BLaER1 treated with 17β-estradiol and CSF1 and Interleukin-3, amounts not matched to agents 10 nM and 100 nM (cell line): ENCODE results near the gene TMEM214.

Experiments
- H3K27ac ChIP-seq, 11 experiments: shearing (Covaris generic); formaldehyde crosslinking; 2 replicates each; pipeline ENCODE4 v1.8.1; 2022
- H3K27me3 ChIP-seq, 11 experiments: shearing (Covaris generic); formaldehyde crosslinking; 2 replicates each; pipeline ENCODE4 v1.8.1; 2022
- H3K36me3 ChIP-seq, 11 experiments: shearing (Covaris generic); formaldehyde crosslinking; 2 replicates each; pipeline ENCODE4 v1.8.1; 2022
- H3K4me1 ChIP-seq, 10 experiments: shearing (Covaris generic); formaldehyde crosslinking; 2 replicates each; pipeline ENCODE4 v1.8.1; 2022
- H3K4me2 ChIP-seq, 11 experiments: shearing (Covaris generic); formaldehyde crosslinking; 2 replicates each; pipeline ENCODE4 v1.8.1; 2022
- H3K4me3 ChIP-seq, 10 experiments: shearing (Covaris generic); formaldehyde crosslinking; 2 replicates each; pipeline ENCODE4 v1.8.1; 2022
- H3K9ac ChIP-seq, 11 experiments: shearing (Covaris generic); formaldehyde crosslinking; 2 replicates each; pipeline ENCODE4 v1.8.1; 2022
- H3K9me3 ChIP-seq, 11 experiments: shearing (Covaris generic); formaldehyde crosslinking; replicated peaks in 1 of 11; 2 replicates each; pipeline ENCODE4 v1.8.1; 2022
- H4K20me1 ChIP-seq, 11 experiments: shearing (Covaris generic); formaldehyde crosslinking; 2 replicates each; pipeline ENCODE4 v1.8.1; 2022
- Cebpa-rat ChIP-seq, 11 experiments: shearing (Covaris generic); IDR thresholded peaks; 2 replicates each; pipeline ENCODE4 v1.8.1; 2022

TMEM214 gene

GRCh38 chr2:27083410-27084296 is 50.9 kb downstream of the TMEM214 start:
- Histone ChIP-seq H3K36me3 (peaks cover 24 to 47% (median 31%) of the 10 kb centered on the region in 11 experiments), H3K9me3 (no peaks in the 10 kb centered on the region), H3K9ac (peak overlapping the region; percentile 64 to 89 (median 78); a peak in 19 of 22 replicates), H3K4me3 (no peak overlapping the region), H3K4me2 (peak overlapping the region; percentile 88 to 100 (median 99)), H3K27ac (peak overlapping the region in 8 of 11 experiments; percentile 77 to 92 (median 83); a peak in 16 of 22 replicates), H3K27me3 (no peaks in the 10 kb centered on the region), H3K4me1 (peaks cover 65 to 92% (median 82%) of the 10 kb centered on the region in 10 experiments), H4K20me1 (peaks cover 0 to 57% (median 27%) of the 10 kb centered on the region in 11 experiments; a peak in 13 of 22 replicates)
- no peak for TF ChIP-seq Cebpa-rat (IDR thresholded peaks at IDR 0.05)

GRCh38 chr2:27084297-27085061 is 51.7 kb downstream of the TMEM214 start:
- Histone ChIP-seq H3K9ac (peak overlapping the region in 10 of 11 experiments; percentile 68 to 89 (median 81); a peak in 15 of 22 replicates), H3K27me3 (no peaks in the 10 kb centered on the region), H3K4me3 (peak overlapping the region in 1 of 10 experiments; percentile 64; a peak in 1 of 20 replicates), H3K9me3 (no peaks in the 10 kb centered on the region), H3K4me1 (peaks cover 65 to 92% (median 87%) of the 10 kb centered on the region in 10 experiments), H3K36me3 (peaks cover 24 to 47% (median 31%) of the 10 kb centered on the region in 11 experiments), H4K20me1 (peaks cover 0 to 57% (median 27%) of the 10 kb centered on the region in 11 experiments; a peak in 13 of 22 replicates), H3K27ac (peak overlapping the region in 1 of 11 experiments; percentile 92; a peak in 3 of 22 replicates), H3K4me2 (peak overlapping the region; percentile 88 to 100 (median 99); a peak in 21 of 22 replicates)
- no peak for TF ChIP-seq Cebpa-rat (IDR thresholded peaks at IDR 0.05)

- H3K9ac ChIP-seq, result peak overlapping the region; percentile 71 to 89 (median 81)
- peaks cover 0 to 57% (median 27%) of the 10 kb centered on the region in 11 experiments; a peak in 13 of 22 replicates for H4K20me1 ChIP-seq
- no peaks in the 10 kb centered on the region for H3K9me3 ChIP-seq
- H3K4me3 ChIP-seq, result peak overlapping the region; percentile 60 to 73 (median 64)
- peak overlapping the region in 10 of 11 experiments; percentile 67 to 82 (median 77); a peak in 17 of 22 replicates for H3K27ac ChIP-seq
- H3K36me3 ChIP-seq, result peaks cover 24 to 46% (median 31%) of the 10 kb centered on the region in 11 experiments
- no peak for TF ChIP-seq Cebpa-rat (IDR thresholded peaks at IDR 0.05)
- no peaks in the 10 kb centered on the region for H3K27me3 ChIP-seq
- peaks cover 61 to 92% (median 88%) of the 10 kb centered on the region in 10 experiments for H3K4me1 ChIP-seq
- H3K4me2 ChIP-seq, result peak overlapping the region; percentile 88 to 100 (median 98)
Observed at GRCh38 chr2:27085062-27085672, 52.4 kb downstream of the TMEM214 start.

GRCh38 chr2:27085673-27086089 is 52.9 kb downstream of the TMEM214 start:
- Histone ChIP-seq H3K27ac (peak overlapping the region; percentile 67 to 82 (median 76)), H3K9ac (peak overlapping the region; percentile 71 to 89 (median 81)), H3K4me1 (peaks cover 56 to 92% (median 85%) of the 10 kb centered on the region in 10 experiments), H3K27me3 (no peaks in the 10 kb centered on the region), H3K4me3 (peak overlapping the region; percentile 60 to 73 (median 64)), H3K4me2 (peak overlapping the region; percentile 88 to 100 (median 98)), H4K20me1 (peaks cover 0 to 57% (median 27%) of the 10 kb centered on the region in 11 experiments; a peak in 13 of 22 replicates), H3K9me3 (no peaks in the 10 kb centered on the region), H3K36me3 (peaks cover 24 to 41% (median 31%) of the 10 kb centered on the region in 11 experiments)
- TF ChIP-seq Cebpa-rat (IDR thresholded peaks at IDR 0.05), result no peak

GRCh38 chr2:27086090-27086723 is 53.4 kb downstream of the TMEM214 start:
- no peaks in the 10 kb centered on the region for H3K9me3 ChIP-seq
- H3K27ac ChIP-seq, result peak overlapping the region; percentile 67 to 82 (median 76)
- peaks cover 24 to 39% (median 31%) of the 10 kb centered on the region in 11 experiments for H3K36me3 ChIP-seq
- peak overlapping the region; percentile 60 to 73 (median 64) for H3K4me3 ChIP-seq
- peaks cover 0 to 57% (median 27%) of the 10 kb centered on the region in 11 experiments; a peak in 13 of 22 replicates for H4K20me1 ChIP-seq
- peak overlapping the region; percentile 88 to 100 (median 98) for H3K4me2 ChIP-seq
- TF ChIP-seq Cebpa-rat (IDR thresholded peaks at IDR 0.05), result no peak
- H3K9ac ChIP-seq, result peak overlapping the region; percentile 71 to 89 (median 81)
- peaks cover 52 to 93% (median 82%) of the 10 kb centered on the region in 10 experiments for H3K4me1 ChIP-seq
- H3K27me3 ChIP-seq, result no peaks in the 10 kb centered on the region

- H4K20me1 ChIP-seq, result peaks cover 0 to 51% (median 27%) of the 10 kb centered on the region in 11 experiments; a peak in 13 of 22 replicates
- H3K36me3 ChIP-seq, result peaks cover 22 to 35% (median 29%) of the 10 kb centered on the region in 11 experiments
- no peaks in the 10 kb centered on the region for H3K9me3 ChIP-seq
- no peak for TF ChIP-seq Cebpa-rat (IDR thresholded peaks at IDR 0.05)
- peaks cover 47 to 87% (median 76%) of the 10 kb centered on the region in 10 experiments for H3K4me1 ChIP-seq
- peak within 1 kb of the TSS; percentile 71 to 89 (median 81) for H3K9ac ChIP-seq
- H3K4me3 ChIP-seq, result peak within 1 kb of the TSS; percentile 60 to 73 (median 64)
- no peaks in the 10 kb centered on the region for H3K27me3 ChIP-seq
- peak within 1 kb of the TSS; percentile 88 to 100 (median 99) for H3K4me2 ChIP-seq
- peak within 1 kb of the TSS; percentile 67 to 82 (median 76) for H3K27ac ChIP-seq
Observed at GRCh38 chr2:27086724-27087593, 54.2 kb downstream of the TMEM214 start, which contains the start of gene KHK. Gene KHK, plus strand, starts transcription at chr2:27086772. Its CDS starts 488 bp downstream, at chr2:27087260.

- no peak overlapping the region for H3K4me3 ChIP-seq
- peaks cover 37 to 81% (median 67%) of the 10 kb centered on the region in 10 experiments for H3K4me1 ChIP-seq
- H3K27ac ChIP-seq, result no peak overlapping the region
Observed at GRCh38 chr2:27087823-27088410, 55.2 kb downstream of the TMEM214 start.

More at GRCh38 chr2:27087823-27088410, 55.2 kb downstream of the TMEM214 start:
- Histone ChIP-seq H3K36me3 (peaks cover 12 to 26% (median 19%) of the 10 kb centered on the region in 11 experiments), H4K20me1 (peaks cover 0 to 41% (median 23%) of the 10 kb centered on the region in 11 experiments; a peak in 13 of 22 replicates), H3K9ac (no peak overlapping the region), H3K4me2 (peak overlapping the region in 8 of 11 experiments; percentile 88 to 99 (median 95); a peak in 13 of 22 replicates), H3K9me3 (no peaks in the 10 kb centered on the region), H3K27me3 (no peaks in the 10 kb centered on the region)
- TF ChIP-seq Cebpa-rat (IDR thresholded peaks at IDR 0.05), result no peak
